Activated naive CD8-positive, alpha-beta T cell treated with anti-CD3 and anti-CD28 coated beads for 36 hours (primary cell): ENCODE data around the gene ANKRD27. TPM values are rescaled to one million over a fixed set of nuclear protein-coding genes. Genes with fewer than 3 reads are reported as not detected.
"Not testable (repeated sequence)": the region's sequence is repeated elsewhere in the genome, so short reads cannot be mapped to it uniquely, and the experiment has no call there.

Experiments
- DNase-seq: peaks from one replicate; pipeline ENCODE4 v3.0.0; 2021
- H3K27ac Mint-ChIP-seq: one replicate; pipeline ENCODE4 v1.8.0; 2022; ENCODE audit warnings: mild to moderate bottlenecking, moderate library complexity, mixed read lengths
- H3K27me3 Mint-ChIP-seq: one replicate; pipeline ENCODE4 v1.8.0; 2022; ENCODE audit warnings: mild to moderate bottlenecking, mixed read lengths
- H3K36me3 Mint-ChIP-seq: one replicate; pipeline ENCODE4 v1.8.0; 2021; ENCODE audit warnings: mild to moderate bottlenecking, mixed read lengths
- H3K4me1 Mint-ChIP-seq: one replicate; pipeline ENCODE4 v1.8.0; 2021; ENCODE audit warnings: mixed read lengths
- H3K4me3 Mint-ChIP-seq: one replicate; pipeline ENCODE4 v1.8.0; 2022; ENCODE audit warnings: mild to moderate bottlenecking, moderate library complexity, mixed read lengths
- H3K9me3 Mint-ChIP-seq: one replicate; pipeline ENCODE4 v1.8.0; 2022; ENCODE audit warnings: mixed read lengths
- total RNA-seq, 2 experiments: library from RNA; stranded (reverse); gene quantifications; one replicate each; pipeline ENCODE4 v1.2.3, GENCODE V29; 2021

Gene ANKRD27
- 10 to 100 TPM; 27.7 to 29.0 TPM for total RNA-seq

- H3K9me3 Mint-ChIP-seq, result no peaks in the 10 kb centered on the region
- H3K4me1 Mint-ChIP-seq, result peaks cover 26% of the 10 kb centered on the region
- peaks cover 2% of the 10 kb centered on the region for H3K36me3 Mint-ChIP-seq
- peak; percentile 99 for DNase-seq
- H3K27ac Mint-ChIP-seq, result peak within 1 kb of the TSS; percentile 81
- H3K27me3 Mint-ChIP-seq, result peaks cover 25% of the 10 kb centered on the region
- peak within 1 kb of the TSS; percentile 93 for H3K4me3 Mint-ChIP-seq
These were observed at the start of gene ANKRD27 for GRCh38 chr19:32674931-32675719. Gene ANKRD27, minus strand, starts transcription at chr19:32675180. Its CDS starts 16,165 bp downstream, at chr19:32659015.

DNA sequence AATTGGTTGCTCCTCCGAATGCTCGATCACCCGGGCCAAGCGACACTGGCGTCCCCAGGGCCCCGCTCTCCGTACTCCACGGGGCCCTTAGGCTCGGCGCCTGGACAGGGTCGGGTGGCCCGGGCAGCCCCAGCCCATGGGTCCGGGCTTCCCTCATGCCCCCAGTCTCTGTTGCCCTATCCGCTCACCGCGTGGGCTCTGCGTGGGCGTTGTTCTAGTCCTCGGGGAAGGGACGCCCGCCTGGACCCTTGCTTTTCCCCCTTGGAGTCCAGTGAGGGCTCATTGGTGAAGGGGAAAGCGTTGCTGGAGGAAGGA, 45.9 kb upstream of the ANKRD27 start:
- Mint-ChIP-seq H3K27ac (no peak overlapping the region), H3K4me1 (no peaks in the 10 kb centered on the region), H3K9me3 (peaks cover 1% of the 10 kb centered on the region), H3K4me3 (no peak overlapping the region), H3K36me3 (no peaks in the 10 kb centered on the region), H3K27me3 (no peaks in the 10 kb centered on the region)
- no peak for DNase-seq

- Mint-ChIP-seq H3K4me3 (no peak overlapping the region), H3K27me3 (no peaks in the 10 kb centered on the region), H3K9me3 (no peaks in the 10 kb centered on the region), H3K4me1 (no peaks in the 10 kb centered on the region), H3K27ac (no peak overlapping the region), H3K36me3 (peaks cover 2% of the 10 kb centered on the region)
- no peak for DNase-seq
These were observed 45.4 kb upstream of the ANKRD27 start for GRCh38 chr19:32720216-32720935.

- no peak for DNase-seq
- Mint-ChIP-seq H3K9me3 (no peaks in the 10 kb centered on the region), H3K36me3 (peaks cover 7% of the 10 kb centered on the region), H3K4me1 (no peaks in the 10 kb centered on the region), H3K27ac (no peak within 1 kb of the TSS), H3K4me3 (no peak within 1 kb of the TSS), H3K27me3 (no peaks in the 10 kb centered on the region)
These were observed 44.7 kb upstream of the ANKRD27 start, which contains the start of gene TDRD12 for GRCh38 chr19:32719611-32720059. Gene TDRD12, plus strand, starts transcription at chr19:32719767. Its CDS starts 306 bp downstream, at chr19:32720073.

DNA sequence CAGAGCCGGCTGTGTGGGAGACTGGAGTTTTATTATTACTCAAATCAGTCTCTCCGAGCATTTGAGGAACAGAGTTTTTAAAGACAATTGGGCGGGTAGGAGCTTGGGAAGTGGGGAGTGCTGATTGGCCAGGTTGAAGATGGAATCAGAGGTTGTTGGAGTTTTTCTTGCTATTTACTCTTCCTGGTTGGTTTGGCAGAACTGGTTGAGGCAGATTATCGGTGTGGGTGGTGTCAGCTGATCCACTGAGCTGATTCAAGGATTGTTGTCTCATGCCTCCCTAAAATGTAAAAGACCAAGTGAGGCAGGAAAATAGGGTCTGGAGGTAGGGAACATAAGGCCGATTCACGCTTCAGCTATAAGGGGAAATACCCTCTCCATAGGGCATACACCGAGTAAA, 43.3 kb upstream of the ANKRD27 start:
- peaks cover 10% of the 10 kb centered on the region for H3K36me3 Mint-ChIP-seq
- no peaks in the 10 kb centered on the region for H3K9me3 Mint-ChIP-seq
- no peak overlapping the region for H3K27ac Mint-ChIP-seq
- H3K4me3 Mint-ChIP-seq, result no peak overlapping the region
- no peaks in the 10 kb centered on the region for H3K4me1 Mint-ChIP-seq
- no peaks in the 10 kb centered on the region for H3K27me3 Mint-ChIP-seq
- DNase-seq, result no peak

GRCh38 chr19:32717496-32717895, 42.5 kb upstream of the ANKRD27 start:
- no peaks in the 10 kb centered on the region for H3K4me1 Mint-ChIP-seq
- no peaks in the 10 kb centered on the region for H3K9me3 Mint-ChIP-seq
- no peaks in the 10 kb centered on the region for H3K27me3 Mint-ChIP-seq
- H3K36me3 Mint-ChIP-seq, result peaks cover 11% of the 10 kb centered on the region
- no peak for DNase-seq
- no peak overlapping the region for H3K27ac Mint-ChIP-seq
- H3K4me3 Mint-ChIP-seq, result no peak overlapping the region

- not testable (repeated sequence) for H3K27ac Mint-ChIP-seq, H3K27me3 Mint-ChIP-seq, DNase-seq
These were observed 41.2 kb upstream of the ANKRD27 start for GRCh38 chr19:32716203-32716602.

GRCh38 chr19:32711747-32712146, 36.8 kb upstream of the ANKRD27 start:
- Mint-ChIP-seq H3K27me3 (no peaks in the 10 kb centered on the region), H3K4me3 (no peak overlapping the region), H3K27ac (no peak overlapping the region), H3K4me1 (peaks cover 13% of the 10 kb centered on the region), H3K9me3 (no peaks in the 10 kb centered on the region), H3K36me3 (peaks cover 37% of the 10 kb centered on the region)
- no peak for DNase-seq

More at GRCh38 chr19:32716203-32716602, 41.2 kb upstream of the ANKRD27 start:
- H3K4me3 Mint-ChIP-seq, H3K9me3 Mint-ChIP-seq, H3K4me1 Mint-ChIP-seq: not testable (repeated sequence)
- H3K36me3 Mint-ChIP-seq, result peaks cover 12% of the 10 kb centered on the region

- H3K36me3 Mint-ChIP-seq, result peaks cover 53% of the 10 kb centered on the region
- H3K9me3 Mint-ChIP-seq, result peaks cover 7% of the 10 kb centered on the region
- DNase-seq, result no peak
- no peak overlapping the region for H3K4me3 Mint-ChIP-seq
- peak overlapping the region; percentile 64 for H3K27ac Mint-ChIP-seq
- H3K27me3 Mint-ChIP-seq, result no peaks in the 10 kb centered on the region
- H3K4me1 Mint-ChIP-seq, result peaks cover 15% of the 10 kb centered on the region
These were observed 34.1 kb upstream of the ANKRD27 start for GRCh38 chr19:32709032-32709431.

- H3K4me1 Mint-ChIP-seq, result peaks cover 15% of the 10 kb centered on the region
- no peak overlapping the region for H3K4me3 Mint-ChIP-seq
- H3K27ac Mint-ChIP-seq, result peak overlapping the region; percentile 8
- no peaks in the 10 kb centered on the region for H3K27me3 Mint-ChIP-seq
- peaks cover 9% of the 10 kb centered on the region for H3K9me3 Mint-ChIP-seq
- peaks cover 56% of the 10 kb centered on the region for H3K36me3 Mint-ChIP-seq
- DNase-seq, result peak; percentile 21
These were observed 33.5 kb upstream of the ANKRD27 start for GRCh38 chr19:32708457-32708856.

DNA sequence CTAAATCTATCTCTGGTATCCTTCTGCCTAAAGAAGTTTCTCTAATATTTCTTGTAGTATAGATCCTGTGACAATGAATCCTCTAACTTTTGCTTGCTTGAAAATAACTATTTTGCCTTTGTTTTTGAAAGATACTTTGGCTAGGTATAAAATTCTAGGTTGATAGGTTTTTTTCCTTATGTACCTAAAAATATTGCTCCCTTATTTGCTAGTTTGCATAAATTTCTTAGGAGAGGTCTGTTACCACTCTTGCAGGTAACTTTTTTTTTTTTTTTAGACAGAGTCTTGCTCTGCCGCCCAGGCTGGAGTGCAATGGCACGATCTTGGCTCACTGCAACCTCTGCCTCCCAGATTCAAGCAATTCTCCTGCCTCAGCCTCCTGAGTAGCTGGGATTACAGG, 29.0 kb upstream of the ANKRD27 start:
- peaks cover 20% of the 10 kb centered on the region for H3K4me1 Mint-ChIP-seq
- DNase-seq, H3K27ac Mint-ChIP-seq, H3K27me3 Mint-ChIP-seq, H3K4me3 Mint-ChIP-seq: not testable (repeated sequence)
- peaks cover 86% of the 10 kb centered on the region for H3K36me3 Mint-ChIP-seq
- peaks cover 18% of the 10 kb centered on the region for H3K9me3 Mint-ChIP-seq

DNA sequence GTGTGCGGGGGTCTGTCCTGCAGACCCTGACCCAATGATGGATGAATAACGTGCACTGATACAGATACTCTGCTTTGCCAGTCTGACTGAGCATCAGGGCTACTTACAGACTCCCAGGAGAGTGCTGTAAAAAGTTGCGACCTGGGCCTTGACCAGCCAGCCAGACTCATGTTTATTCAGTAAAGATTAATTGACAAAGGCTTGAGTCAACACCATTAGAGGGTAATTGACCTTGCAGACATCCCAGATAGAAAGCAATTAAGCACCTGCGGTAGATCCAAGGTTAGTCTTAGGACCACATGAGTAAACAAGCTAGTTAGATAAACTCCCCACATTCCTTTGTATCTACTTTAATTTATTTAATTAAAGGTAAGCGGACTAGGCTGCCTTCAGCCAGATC, 27.0 kb upstream of the ANKRD27 start:
- H3K27me3 Mint-ChIP-seq, result no peaks in the 10 kb centered on the region
- H3K4me1 Mint-ChIP-seq, result peaks cover 19% of the 10 kb centered on the region

DNA sequence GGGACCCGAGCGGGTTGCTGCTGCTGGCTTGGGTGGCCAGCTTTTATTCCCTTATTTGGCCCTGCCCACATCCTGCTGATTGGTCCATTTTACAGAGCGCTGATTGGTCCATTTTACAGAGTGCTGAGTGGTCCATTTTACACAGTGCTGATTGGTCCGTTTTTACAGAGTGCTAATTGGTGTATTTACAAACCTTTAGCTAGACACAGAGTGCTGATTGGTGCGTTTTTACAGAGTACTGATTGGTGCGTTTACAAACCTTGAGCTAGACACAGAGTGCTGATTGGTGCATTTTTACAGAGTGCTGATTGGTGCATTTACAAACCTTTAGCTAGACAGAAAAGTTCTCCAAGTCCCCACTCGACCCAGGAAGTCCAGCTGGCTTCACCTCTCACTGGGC, 25.1 kb upstream of the ANKRD27 start:
- not testable (repeated sequence) for H3K27me3 Mint-ChIP-seq, H3K27ac Mint-ChIP-seq, DNase-seq, H3K4me3 Mint-ChIP-seq
- H3K9me3 Mint-ChIP-seq, result peaks cover 18% of the 10 kb centered on the region
- peaks cover 31% of the 10 kb centered on the region for H3K4me1 Mint-ChIP-seq
- H3K36me3 Mint-ChIP-seq, result peaks cover 90% of the 10 kb centered on the region

More for the DNA sequence above, 27.0 kb upstream of the ANKRD27 start:
- Mint-ChIP-seq H3K9me3 (peaks cover 21% of the 10 kb centered on the region), H3K4me3 (no peak overlapping the region), H3K27ac (no peak overlapping the region), H3K36me3 (peaks cover 89% of the 10 kb centered on the region)
- DNase-seq, result no peak

DNA sequence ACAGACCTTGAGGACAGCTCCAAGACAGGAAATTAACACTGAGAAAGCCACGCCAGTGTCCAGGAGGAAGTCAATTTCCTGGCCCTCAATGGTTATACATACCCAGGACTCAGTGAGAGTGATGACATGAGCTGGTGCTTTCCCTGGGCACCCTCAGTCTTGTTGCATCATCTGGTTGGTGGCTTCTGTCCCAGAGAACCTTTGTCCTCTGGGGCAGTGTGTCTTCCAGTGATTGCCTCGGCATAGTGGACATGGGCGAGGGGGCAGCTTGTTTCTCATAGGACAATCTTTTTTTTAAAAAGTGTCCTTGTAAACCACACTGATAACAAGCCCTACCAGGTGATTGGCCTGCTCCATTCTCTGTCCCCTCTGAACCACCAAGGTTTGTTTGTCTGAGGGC, 21.8 kb upstream of the ANKRD27 start:
- H3K27me3 Mint-ChIP-seq, DNase-seq, H3K4me3 Mint-ChIP-seq: not testable (repeated sequence)
- Mint-ChIP-seq H3K36me3 (peaks cover 81% of the 10 kb centered on the region), H3K4me1 (peaks cover 51% of the 10 kb centered on the region), H3K27ac (peak overlapping the region; percentile 66), H3K9me3 (peaks cover 15% of the 10 kb centered on the region)

DNA sequence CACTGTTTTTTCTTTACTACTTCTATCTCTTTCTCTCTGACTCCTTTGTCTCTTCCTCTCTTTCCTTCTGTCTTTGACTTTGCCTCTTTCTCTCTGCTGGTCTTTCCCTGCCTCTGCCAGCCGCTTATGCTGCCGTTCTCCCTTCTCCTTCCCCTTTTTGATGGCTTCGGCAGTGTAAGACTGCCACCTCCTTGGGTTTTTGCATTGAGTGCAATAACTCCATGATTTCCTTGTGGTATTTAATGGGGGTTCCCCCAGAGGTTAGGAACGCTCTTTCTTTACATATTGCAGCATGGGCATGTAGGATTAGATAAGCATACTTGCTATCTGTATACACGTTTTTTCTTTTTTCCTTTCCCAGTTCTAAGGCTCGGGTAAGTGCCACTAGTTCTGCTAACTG, 20.5 kb upstream of the ANKRD27 start:
- not testable (repeated sequence) for DNase-seq, H3K27me3 Mint-ChIP-seq, H3K27ac Mint-ChIP-seq
- Mint-ChIP-seq H3K4me3 (peak overlapping the region; percentile 57), H3K4me1 (peaks cover 60% of the 10 kb centered on the region), H3K9me3 (peaks cover 16% of the 10 kb centered on the region), H3K36me3 (peaks cover 85% of the 10 kb centered on the region)
